Stimulated activated CD8-positive, alpha-beta memory T cell treated with anti-CD3 and anti-CD28 coated beads, Interleukin-7, amount 100 ng/mL, for 48 hours (primary cell): ENCODE measurements around the gene NEMF.
A peak's percentile ranks its signal among the peaks of the same experiment; 100 is the strongest.
"Not testable (repeated sequence)": the region's sequence is repeated elsewhere in the genome, so short reads cannot be mapped to it uniquely, and the experiment has no call there.

ENCODE experiments used
- DNase-seq, 2 donors: peaks; one replicate each; pipeline ENCODE4 v3.0.0-alpha.2; 2020; ENCODE audit warnings: low read depth in 1 of 2; ENCODE audit errors: extremely low read depth in 1 of 2

Gene NEMF

GRCh38 chr14:49828640-49829039, 23.9 kb downstream of the NEMF start:
- DNase-seq, result no peak

GRCh38 chr14:49820176-49820575, 32.4 kb downstream of the NEMF start:
- DNase-seq, result no peak

DNA sequence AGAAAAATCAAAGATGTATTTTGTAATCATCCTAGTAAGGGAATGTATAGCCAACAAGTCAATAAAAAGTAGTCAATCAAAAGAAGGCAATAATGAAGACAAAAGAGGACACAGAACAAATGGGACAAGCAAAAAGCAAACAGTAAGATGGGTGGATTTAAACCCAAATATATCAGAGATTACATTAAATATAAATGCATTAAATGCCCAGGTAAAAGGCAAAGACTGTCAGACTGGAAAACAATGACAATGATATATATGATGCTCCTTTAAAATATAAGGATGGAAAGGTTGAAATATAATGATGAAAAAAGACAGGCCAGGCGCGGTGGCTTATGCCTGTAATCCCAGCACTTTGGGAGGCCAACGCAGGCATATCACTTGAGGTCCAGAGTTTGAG, 35.7 kb downstream of the NEMF start:
- DNase-seq, result no peak

- DNase-seq, result not testable (repeated sequence)
These were observed 36.5 kb downstream of the NEMF start for GRCh38 chr14:49816118-49816517.

GRCh38 chr14:49808780-49809179, 43.8 kb downstream of the NEMF start:
- no peak for DNase-seq

DNA sequence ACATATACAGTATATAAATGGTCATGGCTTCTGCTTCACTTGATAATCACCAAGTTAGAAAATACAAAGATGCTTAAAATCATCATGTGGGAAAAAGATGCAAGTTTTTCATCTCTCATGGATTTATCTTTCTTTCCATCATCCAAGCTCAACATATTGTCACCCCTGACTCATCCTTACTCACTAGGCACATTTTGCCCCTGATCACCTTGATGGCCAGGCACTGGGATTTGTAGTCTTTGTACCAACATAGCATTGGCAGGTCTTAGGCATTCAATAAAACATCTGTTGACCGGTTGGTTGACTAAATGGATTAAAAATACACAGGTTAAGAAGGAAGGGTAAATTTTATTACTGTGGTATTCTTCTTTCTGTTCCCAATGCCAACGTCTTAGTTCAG, 56.6 kb downstream of the NEMF start:
- no peak for DNase-seq

DNA sequence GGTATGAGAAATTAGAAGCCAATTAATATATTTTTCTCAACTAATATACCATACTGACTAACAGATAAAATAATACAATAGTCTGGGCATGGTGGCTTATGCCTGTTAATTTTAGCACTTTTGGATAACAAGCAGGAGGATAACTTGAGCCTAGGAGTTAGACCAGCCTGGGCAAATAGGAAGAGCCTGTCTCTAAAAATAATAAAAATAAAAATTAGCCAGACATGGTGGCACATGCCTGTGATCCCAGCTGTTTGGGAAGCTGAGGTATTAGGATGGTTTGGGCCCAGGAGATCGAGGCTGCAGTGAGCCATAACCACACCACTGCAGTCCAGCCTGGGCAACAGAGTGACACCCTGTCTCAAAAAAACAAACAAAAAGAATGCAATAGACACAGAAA, 60.0 kb downstream of the NEMF start:
- DNase-seq, result no peak

DNA sequence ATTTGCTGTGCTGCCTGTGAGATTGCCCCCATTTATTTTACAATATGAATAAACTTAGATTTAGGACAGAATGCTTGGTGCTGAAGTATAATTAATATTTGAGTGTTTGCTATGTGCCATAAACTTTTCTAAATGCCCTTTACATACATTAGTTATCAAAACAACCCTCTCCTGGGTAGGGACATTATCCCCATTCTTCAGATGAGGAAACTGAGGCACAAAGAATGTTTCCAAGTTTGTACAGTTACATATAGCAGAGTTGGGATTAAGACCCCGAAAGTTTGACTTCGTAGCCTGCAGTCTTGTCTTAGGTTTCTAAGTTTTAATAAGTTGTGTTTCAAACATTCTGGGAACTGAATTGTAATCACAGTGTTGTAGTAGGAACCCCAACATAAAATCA, 66.3 kb downstream of the NEMF start:
- no peak for DNase-seq

DNA sequence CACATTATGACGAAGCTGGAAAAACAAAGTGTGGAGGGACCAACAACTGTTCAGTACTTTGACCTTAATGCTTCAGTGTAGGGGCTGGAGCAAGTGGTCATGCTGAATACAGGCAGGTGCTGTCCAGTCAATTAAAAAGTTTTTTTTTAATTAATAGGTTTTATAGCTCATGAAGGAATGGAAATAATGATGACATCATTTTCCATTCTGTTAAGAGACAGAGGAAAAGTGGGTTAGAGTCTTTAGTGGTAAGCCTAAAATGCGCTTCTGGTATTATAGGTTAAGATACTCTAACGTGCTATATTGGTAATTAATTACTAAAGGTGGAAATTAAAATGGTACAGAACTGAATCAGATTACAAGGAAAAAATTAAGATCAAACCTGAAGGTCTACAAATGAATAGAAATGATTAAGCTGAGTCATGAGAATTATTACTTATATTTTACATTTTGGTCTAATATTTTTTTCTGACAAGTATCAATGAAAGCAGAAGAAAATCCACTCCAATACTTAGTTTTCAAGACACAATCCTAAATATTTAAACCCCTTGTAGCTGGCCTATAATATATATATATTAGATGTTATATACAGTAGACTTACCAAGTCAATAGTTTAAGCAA, 69.1 kb downstream of the NEMF start:
- no peak for DNase-seq

DNA sequence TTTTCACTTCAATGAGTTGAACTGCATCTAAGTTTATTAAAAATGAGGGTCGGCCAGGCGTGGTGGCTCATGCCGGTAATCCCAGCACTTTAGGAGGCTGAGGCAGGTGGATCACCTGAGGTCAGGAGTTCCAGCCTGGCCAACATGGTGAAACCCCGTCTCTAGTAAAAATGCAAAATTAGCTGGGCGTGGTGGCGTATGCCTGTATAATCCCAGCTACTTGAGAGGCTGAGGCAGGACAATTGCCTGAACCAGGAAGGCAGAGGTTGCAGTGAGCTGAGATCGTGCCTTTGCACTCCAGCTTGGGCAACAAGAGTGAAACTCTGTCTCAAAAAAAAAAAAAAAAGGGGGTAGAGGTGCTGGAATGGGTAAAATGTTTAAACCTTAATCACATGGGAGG, 71.5 kb downstream of the NEMF start:
- DNase-seq, result not testable (repeated sequence)

DNA sequence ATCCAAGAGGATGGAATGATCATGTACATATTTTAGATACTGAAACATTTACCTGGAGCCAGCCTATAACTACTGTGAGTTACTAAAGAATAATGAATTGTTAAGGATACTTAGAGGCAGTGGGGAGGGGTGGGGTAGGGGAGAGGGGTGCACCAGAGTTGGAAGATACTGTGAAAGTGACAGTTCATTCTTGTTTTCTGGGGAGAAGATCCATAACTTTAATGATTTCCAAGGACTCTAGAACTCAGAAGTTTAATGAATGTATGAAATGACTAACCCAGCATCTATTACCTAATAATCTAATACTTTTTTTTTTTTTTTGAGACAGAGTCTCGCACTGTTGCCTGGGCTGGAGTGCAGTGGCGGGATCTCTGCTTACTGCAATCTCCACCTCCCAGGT, 74.2 kb downstream of the NEMF start:
- DNase-seq, result no peak

GRCh38 chr14:49774106-49774505, 78.5 kb downstream of the NEMF start:
- no peak for DNase-seq

- not testable (repeated sequence) for DNase-seq
These were observed 80.9 kb downstream of the NEMF start for GRCh38 chr14:49771691-49772090.

GRCh38 chr14:49770212-49770817, 82.3 kb downstream of the NEMF start:
- DNase-seq, result no peak

GRCh38 chr14:49769581-49770211, 82.9 kb downstream of the NEMF start:
- no peak for DNase-seq

DNA sequence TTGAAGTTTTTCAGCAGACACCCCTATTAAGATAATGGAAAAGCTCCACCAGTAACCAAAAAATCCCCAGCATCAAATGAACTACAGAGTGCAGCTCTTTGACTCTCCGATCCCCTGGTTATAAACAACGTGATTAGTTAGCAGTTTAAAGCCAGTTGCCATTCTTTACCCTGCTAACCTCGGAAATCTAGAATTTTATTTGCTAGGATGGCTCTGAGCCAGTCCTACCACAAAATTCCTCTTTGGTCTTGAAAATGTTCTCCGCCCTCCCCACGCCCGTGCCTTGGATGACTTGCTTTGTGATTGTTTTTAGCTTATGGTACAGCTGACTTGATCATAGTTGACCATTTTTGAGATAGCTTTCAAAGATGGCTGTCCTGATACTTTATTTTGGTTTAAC, 83.4 kb downstream of the NEMF start:
- no peak for DNase-seq

DNA sequence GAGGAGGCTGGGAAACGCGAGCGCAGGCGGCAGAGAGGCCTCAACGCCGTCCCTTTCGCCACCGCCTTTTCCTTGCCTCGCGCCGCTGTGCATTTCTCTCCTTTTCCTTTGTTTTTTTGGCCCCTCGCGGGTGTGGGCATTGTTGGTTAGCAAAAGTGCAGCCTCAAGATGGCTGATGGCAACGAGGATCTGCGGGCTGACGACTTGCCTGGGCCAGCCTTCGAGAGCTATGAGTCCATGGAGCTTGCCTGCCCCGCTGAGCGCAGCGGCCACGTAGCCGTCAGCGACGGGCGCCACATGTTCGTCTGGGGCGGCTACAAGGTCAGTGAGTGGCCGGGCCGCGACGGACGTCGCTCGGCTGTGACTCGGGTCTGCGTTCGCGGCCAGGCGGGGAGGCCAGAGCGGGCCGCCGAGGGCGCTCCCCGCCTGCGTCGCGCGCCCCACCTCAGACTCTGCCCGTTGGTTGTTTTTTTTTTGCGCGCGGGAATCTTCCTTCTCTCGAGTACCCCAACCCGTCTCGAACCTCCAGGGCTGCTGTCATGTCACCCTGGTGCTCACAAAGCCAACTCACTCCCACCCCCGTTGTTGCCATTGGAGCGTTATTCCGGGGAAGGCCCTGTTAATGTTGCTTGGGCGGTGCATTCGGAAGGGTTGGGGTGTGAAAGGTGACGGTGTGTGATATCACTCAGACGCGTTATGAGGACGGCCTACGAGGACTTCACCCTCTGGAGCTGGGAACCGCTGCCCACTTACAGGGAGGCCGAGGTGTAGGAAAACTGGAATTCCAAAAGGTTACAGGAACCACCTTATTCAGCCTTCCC, 84.1 kb downstream of the NEMF start:
- peak; percentile 37 to 72 for DNase-seq

GRCh38 chr14:49767571-49768300, 84.9 kb downstream of the NEMF start, which contains the start of gene KLHDC2:
Gene KLHDC2, plus strand, starts transcription at chr14:49768153. Its CDS starts 316 bp downstream, at chr14:49768469.
- peak; percentile 82 to 84 for DNase-seq

GRCh38 chr14:49767270-49767570, 85.4 kb downstream of the NEMF start:
- DNase-seq, result no peak

GRCh38 chr14:49766839-49767238, 85.7 kb downstream of the NEMF start:
- no peak for DNase-seq
